Type B pancreatic cell (in vitro differentiated cells): ENCODE data around the gene DDAH2. TPM values are rescaled to one million over a fixed set of nuclear protein-coding genes. Genes with fewer than 3 reads are reported as not detected.

Experiments
- DNase-seq: peaks from one replicate; pipeline ENCODE4 v3.0.0; 2021; ENCODE audit warnings: mixed read lengths; ENCODE audit not compliant: unreplicated experiment; ENCODE audit errors: extremely low spot score
- H3K27ac Mint-ChIP-seq: 2 replicates; pipeline ENCODE4 v1.8.0; 2021; ENCODE audit warnings: mild to moderate bottlenecking, mixed read lengths
- H3K27me3 Mint-ChIP-seq: 2 replicates; pipeline ENCODE4 v1.8.0; 2021; ENCODE audit warnings: mixed read lengths
- H3K36me3 Mint-ChIP-seq: 2 replicates; pipeline ENCODE4 v1.8.0; 2021; ENCODE audit warnings: mixed read lengths
- H3K4me1 Mint-ChIP-seq: one replicate; pipeline ENCODE4 v1.8.0; 2021; ENCODE audit warnings: mixed read lengths; ENCODE audit not compliant: unreplicated experiment
- H3K4me3 Mint-ChIP-seq: 2 replicates; pipeline ENCODE4 v1.8.0; 2021; ENCODE audit warnings: mild to moderate bottlenecking, mixed read lengths
- H3K9me3 Mint-ChIP-seq: 2 replicates; pipeline ENCODE4 v1.8.0; 2021; ENCODE audit warnings: mixed read lengths
- CTCF ChIP-seq: fragments of 200-600 bp; sonication (generic); conservative IDR thresholded peaks from 2 replicates; pipeline ENCODE4 v1.5.0; 2021; ENCODE audit warnings: antibody characterized with exemption, mild to moderate bottlenecking
- total RNA-seq: library from RNA; stranded (reverse); gene quantifications from 2 replicates; pipeline ENCODE4 v1.2.1, GENCODE V29; 2021; ENCODE audit warnings: low replicate concordance

Gene DDAH2
- total RNA-seq, 1 donor from 2014 or later, result 138 TPM

GRCh38 chr6:31733734-31734133 is 4.6 kb upstream of the DDAH2 start:
- H3K4me3 Mint-ChIP-seq, result peak overlapping the region; percentile 98
- peak overlapping the region; percentile 56 for H3K27ac Mint-ChIP-seq
- no peaks in the 10 kb centered on the region for H3K27me3 Mint-ChIP-seq
- H3K9me3 Mint-ChIP-seq, result no peaks in the 10 kb centered on the region
- H3K36me3 Mint-ChIP-seq, result peaks cover 29% of the 10 kb centered on the region
- DNase-seq, result no peak
- peaks cover 39% of the 10 kb centered on the region for H3K4me1 Mint-ChIP-seq
- TF ChIP-seq CTCF, result no peak

GRCh38 chr6:31732029-31732428 is 2.9 kb upstream of the DDAH2 start:
- no peak for DNase-seq
- peaks cover 25% of the 10 kb centered on the region for H3K4me1 Mint-ChIP-seq
- no peaks in the 10 kb centered on the region for H3K9me3 Mint-ChIP-seq
- no peak overlapping the region for H3K27ac Mint-ChIP-seq
- peak overlapping the region; percentile 58 for H3K4me3 Mint-ChIP-seq
- TF ChIP-seq CTCF, result no peak
- H3K27me3 Mint-ChIP-seq, result no peaks in the 10 kb centered on the region
- H3K36me3 Mint-ChIP-seq, result peaks cover 34% of the 10 kb centered on the region

- H3K27ac Mint-ChIP-seq, result peak overlapping the region; percentile 94
- H3K27me3 Mint-ChIP-seq, result no peaks in the 10 kb centered on the region
- peaks cover 31% of the 10 kb centered on the region for H3K4me1 Mint-ChIP-seq
- DNase-seq, result no peak
- H3K9me3 Mint-ChIP-seq, result no peaks in the 10 kb centered on the region
- no peak for TF ChIP-seq CTCF
- H3K36me3 Mint-ChIP-seq, result peaks cover 44% of the 10 kb centered on the region
- H3K4me3 Mint-ChIP-seq, result peak overlapping the region; percentile 95
Observed at GRCh38 chr6:31730631-31731086, 1.6 kb upstream of the DDAH2 start.

- Mint-ChIP-seq H3K27ac (peak overlapping the region; percentile 94), H3K36me3 (peaks cover 46% of the 10 kb centered on the region), H3K9me3 (no peaks in the 10 kb centered on the region), H3K4me3 (peak overlapping the region; percentile 95), H3K27me3 (no peaks in the 10 kb centered on the region), H3K4me1 (peaks cover 33% of the 10 kb centered on the region)
- no peak for TF ChIP-seq CTCF
- DNase-seq, result peak; percentile 94
Observed at GRCh38 chr6:31729979-31730630, 1.0 kb upstream of the DDAH2 start.

- peaks cover 33% of the 10 kb centered on the region for H3K4me1 Mint-ChIP-seq
- no peaks in the 10 kb centered on the region for H3K27me3 Mint-ChIP-seq
- peak overlapping the region; percentile 95 for H3K4me3 Mint-ChIP-seq
- H3K36me3 Mint-ChIP-seq, result peaks cover 46% of the 10 kb centered on the region
- TF ChIP-seq CTCF, result peak; percentile 78
- peak; percentile 88 for DNase-seq
- no peaks in the 10 kb centered on the region for H3K9me3 Mint-ChIP-seq
- H3K27ac Mint-ChIP-seq, result peak overlapping the region; percentile 94
Observed at GRCh38 chr6:31729515-31729978, 448 bp upstream of the DDAH2 start.
